SIG-M5 (cell line): ENCODE data around the gene CEACAM20.
"Not testable (repeated sequence)": the region's sequence is repeated elsewhere in the genome, so short reads cannot be mapped to it uniquely, and the experiment has no call there.

Experiments
- DNase-seq: peaks from one replicate; lab custom pipeline; 2025; lab: John Stamatoyannopoulos, UW

CEACAM20 gene

DNA sequence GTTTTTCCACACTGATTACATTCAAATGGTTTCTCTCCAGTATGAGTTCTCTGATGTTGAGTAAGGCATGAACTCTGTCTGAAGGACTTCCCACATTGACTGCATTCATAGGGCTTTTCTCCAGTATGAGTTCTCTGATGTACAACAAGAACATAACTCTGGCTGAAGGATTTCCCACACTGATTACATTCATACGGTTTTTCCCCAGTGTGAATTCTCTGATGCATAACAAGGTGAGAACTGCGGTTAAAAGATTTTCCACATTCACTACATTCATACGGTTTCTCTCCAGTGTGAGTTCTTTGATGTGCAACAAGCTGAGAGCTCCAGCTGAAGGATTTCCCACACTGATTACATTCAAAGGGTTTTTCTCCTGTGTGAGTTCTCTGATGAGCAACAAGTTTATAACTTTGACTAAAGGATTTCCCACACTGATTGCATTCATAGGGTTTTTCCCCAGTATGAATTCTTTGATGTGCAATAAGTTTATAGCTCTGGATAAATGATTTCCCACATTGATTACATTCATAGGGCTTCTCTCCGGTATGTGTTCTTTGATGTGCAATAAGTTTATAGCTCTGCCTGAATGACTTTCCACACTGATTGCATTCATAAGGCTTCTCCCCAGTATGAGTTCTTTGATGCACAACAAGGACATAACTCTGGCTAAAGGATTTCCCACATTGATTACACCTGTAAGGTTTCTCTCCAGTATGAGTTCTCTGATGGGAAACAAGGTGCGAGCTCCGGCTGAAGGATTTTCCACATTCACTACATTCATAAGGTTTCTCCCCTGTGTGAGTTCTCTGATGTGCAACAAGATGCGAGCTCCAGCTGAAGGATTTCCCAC, 52.7 kb downstream of the CEACAM20 start:
- DNase-seq: no peak

DNA sequence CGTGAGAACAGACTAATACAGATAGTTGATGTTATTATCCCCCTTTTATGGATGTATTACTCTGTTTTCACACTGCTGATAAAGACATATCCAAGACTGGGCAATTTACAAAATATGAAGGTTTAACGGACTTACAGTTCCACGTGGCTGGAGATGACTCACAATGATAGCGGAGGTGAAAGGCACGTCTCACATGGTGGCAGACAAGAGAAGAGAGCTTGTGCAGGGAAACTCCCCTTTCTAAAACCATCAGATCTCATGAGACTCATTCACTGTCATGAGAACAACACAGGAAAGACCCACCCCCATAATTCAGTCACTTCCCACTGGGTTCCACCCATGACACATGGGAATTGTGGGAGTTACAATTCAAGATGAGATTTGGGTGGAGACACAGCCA, 60.7 kb downstream of the CEACAM20 start:
- DNase-seq: not testable (repeated sequence)

DNA sequence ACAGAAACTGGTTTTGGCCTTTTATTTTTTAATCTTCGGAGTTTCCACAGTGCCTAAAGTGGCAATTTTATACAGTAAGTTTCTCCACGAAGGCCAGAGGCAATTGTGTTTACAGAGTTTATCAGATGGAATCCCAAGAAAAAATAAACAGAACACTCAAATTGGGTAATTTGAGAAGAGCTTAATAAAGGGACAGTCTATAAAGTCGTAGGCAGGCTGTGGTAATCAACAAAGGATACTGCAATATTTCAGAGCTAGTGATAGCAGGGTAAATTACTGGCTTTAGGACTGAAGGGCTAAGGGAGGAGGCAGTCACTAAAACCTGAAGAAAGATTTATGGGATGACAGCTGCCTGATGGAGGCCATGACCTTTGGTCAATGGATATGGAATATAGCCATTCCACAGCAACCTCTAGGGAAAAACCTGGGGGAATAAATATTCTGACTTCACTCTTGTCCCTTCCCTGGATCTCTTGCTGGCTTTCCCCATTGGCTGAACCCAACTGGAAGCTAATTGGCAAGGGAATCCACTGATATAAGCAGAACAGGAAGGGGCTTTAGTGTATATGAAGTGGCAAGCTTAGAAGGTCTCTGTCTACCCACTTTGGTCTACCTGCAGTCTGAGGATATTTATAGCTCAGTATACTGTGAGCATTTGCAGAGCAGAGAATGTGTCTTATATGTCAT, 66.7 kb downstream of the CEACAM20 start:
- DNase-seq: not testable (repeated sequence)
